Measurements from ENCODE around the gene TRAFD1. TPM values are rescaled to one million over a fixed set of nuclear protein-coding genes. Genes with fewer than 3 reads are reported as not detected.

Gene TRAFD1
- total and polyA plus RNA-seq, 2 donors (not counting 3 experiments of a cell fraction or from before 2014, with no cell fraction given): 20.3 to 24.9 TPM

GRCh38 chr12:112170376-112170775 is 45.0 kb downstream of the TRAFD1 start:
- TF ChIP-seq MYC (IDR thresholded peaks at IDR 0.05; ENCODE audit: low read depth, low read length): no peak
- peak; percentile 38 to 46 for TF ChIP-seq CTCF (IDR thresholded peaks at IDR 0.05; ENCODE audit: extremely low read depth in 1 of 2, insufficient read depth in 1 of 2, low read depth in 1 of 2, low read length in 2 of 2)
- no peak for TF ChIP-seq EZH2 (IDR thresholded peaks at IDR 0.05; ENCODE audit: borderline replicate concordance, low read depth, low read length, severe bottlenecking)
- no peak for TF ChIP-seq POLR2AphosphoS5 (IDR thresholded peaks at IDR 0.05; ENCODE audit: insufficient read depth, low read depth, low read length)
- no peaks in the 10 kb centered on the region for H4K20me1 ChIP-seq (replicated peaks; ENCODE audit: control insufficient read depth, extremely low read depth, insufficient read depth, low read length)
- intact Hi-C loops (cut with micrococcal nuclease) (loop anchor here (10.0 kb wide), 1 partner anchor 226 kb away; no protein-coding TSS in a partner anchor), dilution Hi-C loops (cut with MboI; ENCODE audit: extremely low pct_ligation_motif_present, low sequenced_read_pairs) (no loop called here)
- H2AFZ ChIP-seq (ENCODE audit: low read depth, low read length): peak overlapping the region; percentile 20
- H3K27ac ChIP-seq (ENCODE audit: insufficient read depth, low read depth, low read length): no peak overlapping the region
- H3K4me2 ChIP-seq (ENCODE audit: insufficient read depth, low read length): no peak overlapping the region
- H3K4me3 ChIP-seq (replicated peaks in 1 of 3; ENCODE audit: insufficient read depth in 1 of 3, low read depth in 1 of 3, low read length in 3 of 3): no peak overlapping the region
- no peaks in the 10 kb centered on the region for H3K4me1 ChIP-seq (ENCODE audit: control insufficient read depth, extremely low read depth, insufficient read depth, low read length)
- peaks cover 0 to 18% of the 10 kb centered on the region in 2 experiments for H3K36me3 ChIP-seq (ENCODE audit: control insufficient read depth in 2 of 2, extremely low read depth in 1 of 2, insufficient read depth in 2 of 2, low read length in 2 of 2)
- DNase-seq (ENCODE audit: low read depth, low spot score) (no peak), FAIRE-seq (no peak)
- H3K9me1 ChIP-seq (replicated peaks; ENCODE audit: control insufficient read depth, extremely low read depth, insufficient read depth, low read length): no peaks in the 10 kb centered on the region
- no peaks in the 10 kb centered on the region for H3K27me3 ChIP-seq (ENCODE audit: control insufficient read depth in 2 of 2, insufficient read depth in 2 of 2, low read length in 2 of 2)
- ChIA-PET CTCF (no interaction called here), POLR2A (no interaction called here)
- H3K9ac ChIP-seq (replicated peaks; ENCODE audit: extremely low read depth, insufficient read depth, low read length): no peak overlapping the region
- no TSS peak for BruUV-seq (replicated peaks)
- H3K9me3 ChIP-seq (replicated peaks; ENCODE audit: control insufficient read depth, insufficient read depth, low read length): no peaks in the 10 kb centered on the region
- no peaks in the 10 kb centered on the region for H3K79me2 ChIP-seq (ENCODE audit: control insufficient read depth, insufficient read depth, low read length)

- no peaks in the 10 kb centered on the region for H3K27me3 ChIP-seq (ENCODE audit: control insufficient read depth in 2 of 2, insufficient read depth in 2 of 2, low read length in 2 of 2)
- FAIRE-seq (no peak), DNase-seq (ENCODE audit: low read depth, low spot score) (no peak)
- no peak overlapping the region for H3K9ac ChIP-seq (replicated peaks; ENCODE audit: extremely low read depth, insufficient read depth, low read length)
- intact Hi-C loops (cut with micrococcal nuclease) (loop anchor here (10.0 kb wide), 1 partner anchor 226 kb away; no protein-coding TSS in a partner anchor), dilution Hi-C loops (cut with MboI; ENCODE audit: extremely low pct_ligation_motif_present, low sequenced_read_pairs) (no loop called here)
- ChIA-PET CTCF (no interaction called here), POLR2A (no interaction called here)
- no TSS peak for BruUV-seq (replicated peaks)
- H3K4me1 ChIP-seq (ENCODE audit: control insufficient read depth, extremely low read depth, insufficient read depth, low read length): no peaks in the 10 kb centered on the region
- H3K4me2 ChIP-seq (ENCODE audit: insufficient read depth, low read length): no peak overlapping the region
- no peak overlapping the region for H2AFZ ChIP-seq (ENCODE audit: low read depth, low read length)
- H3K4me3 ChIP-seq (replicated peaks in 1 of 3; ENCODE audit: insufficient read depth in 1 of 3, low read depth in 1 of 3, low read length in 3 of 3): no peak overlapping the region
- no peaks in the 10 kb centered on the region for H3K79me2 ChIP-seq (ENCODE audit: control insufficient read depth, insufficient read depth, low read length)
- peaks cover 2 to 19% of the 10 kb centered on the region in 2 experiments for H3K36me3 ChIP-seq (ENCODE audit: control insufficient read depth in 2 of 2, extremely low read depth in 1 of 2, insufficient read depth in 2 of 2, low read length in 2 of 2)
- TF ChIP-seq FOS (IDR thresholded peaks at IDR 0.05; ENCODE audit: borderline replicate concordance, insufficient read depth, low read length) (no peak), MAX (IDR thresholded peaks at IDR 0.05; ENCODE audit: insufficient read depth, insufficient read length) (no peak), EZH2 (IDR thresholded peaks at IDR 0.05; ENCODE audit: borderline replicate concordance, low read depth, low read length, severe bottlenecking) (no peak), GATA2 (IDR thresholded peaks at IDR 0.05; ENCODE audit: insufficient read depth, insufficient read length, low read depth, low read length) (no peak), POLR2A (IDR thresholded peaks at IDR 0.05; ENCODE audit: low read depth, low read length) (no peak), MYC (IDR thresholded peaks at IDR 0.05; ENCODE audit: low read depth, low read length) (no peak), POLR2AphosphoS5 (IDR thresholded peaks at IDR 0.05; ENCODE audit: insufficient read depth, low read depth, low read length) (no peak), JUN (IDR thresholded peaks at IDR 0.05; ENCODE audit: borderline replicate concordance, insufficient read depth, insufficient read length, low read depth) (no peak), CTCF (IDR thresholded peaks at IDR 0.05; ENCODE audit: extremely low read depth in 1 of 2, insufficient read depth in 1 of 2, low read depth in 1 of 2, low read length in 2 of 2) (no peak)
- H3K9me1 ChIP-seq (replicated peaks; ENCODE audit: control insufficient read depth, extremely low read depth, insufficient read depth, low read length): no peaks in the 10 kb centered on the region
- H3K9me3 ChIP-seq (replicated peaks; ENCODE audit: control insufficient read depth, insufficient read depth, low read length): no peaks in the 10 kb centered on the region
- no peaks in the 10 kb centered on the region for H4K20me1 ChIP-seq (replicated peaks; ENCODE audit: control insufficient read depth, extremely low read depth, insufficient read depth, low read length)
- no peak overlapping the region for H3K27ac ChIP-seq (ENCODE audit: insufficient read depth, low read depth, low read length)
Measured at GRCh38 chr12:112170971-112171596, 45.7 kb downstream of the TRAFD1 start.
